Measurements from ENCODE around the gene NPY. TPM values are rescaled to one million over a fixed set of nuclear protein-coding genes. Genes with fewer than 3 reads are reported as not detected.
"Not testable (repeated sequence)": the region's sequence is repeated elsewhere in the genome, so short reads cannot be mapped to it uniquely, and the experiment has no call there.

Gene NPY
- total RNA-seq, result not detected

DNA sequence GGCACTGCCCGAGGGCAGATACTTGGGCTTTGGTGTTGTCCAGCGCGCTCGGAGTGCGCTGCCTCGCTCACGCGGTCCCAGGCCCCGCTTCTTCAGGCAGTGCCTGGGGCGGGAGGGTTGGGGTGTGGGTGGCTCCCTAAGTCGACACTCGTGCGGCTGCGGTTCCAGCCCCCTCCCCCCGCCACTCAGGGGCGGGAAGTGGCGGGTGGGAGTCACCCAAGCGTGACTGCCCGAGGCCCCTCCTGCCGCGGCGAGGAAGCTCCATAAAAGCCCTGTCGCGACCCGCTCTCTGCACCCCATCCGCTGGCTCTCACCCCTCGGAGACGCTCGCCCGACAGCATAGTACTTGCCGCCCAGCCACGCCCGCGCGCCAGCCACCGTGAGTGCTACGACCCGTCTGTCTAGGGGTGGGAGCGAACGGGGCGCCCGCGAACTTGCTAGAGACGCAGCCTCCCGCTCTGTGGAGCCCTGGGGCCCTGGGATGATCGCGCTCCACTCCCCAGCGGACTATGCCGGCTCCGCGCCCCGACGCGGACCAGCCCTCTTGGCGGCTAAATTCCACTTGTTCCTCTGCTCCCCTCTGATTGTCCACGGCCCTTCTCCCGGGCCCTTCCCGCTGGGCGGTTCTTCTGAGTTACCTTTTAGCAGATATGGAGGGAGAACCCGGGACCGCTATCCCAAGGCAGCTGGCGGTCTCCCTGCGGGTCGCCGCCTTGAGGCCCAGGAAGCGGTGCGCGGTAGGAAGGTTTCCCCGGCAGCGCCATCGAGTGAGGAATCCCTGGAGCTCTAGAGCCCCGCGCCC is at the start of gene NPY:
NPY (plus strand) TSS at position 294 of the 802 bp plus-strand sequence. CDS start 1,051 bp downstream, outside the sequence.
- peaks cover 44% of the 10 kb centered on the region for H3K27me3 Mint-ChIP-seq
- H3K9me3 Mint-ChIP-seq (ENCODE audit: low read depth), result no peaks in the 10 kb centered on the region
- peak within 1 kb of the TSS; percentile 55 for H3K4me3 Mint-ChIP-seq
- ATAC-seq, result peak; percentile 25
- peaks cover 16% of the 10 kb centered on the region for H3K4me1 Mint-ChIP-seq
- CTCF ChIA-PET, result no interaction called here
- no peak within 1 kb of the TSS for H3K27ac Mint-ChIP-seq
- intact Hi-C loops (cut with DNase I, micrococcal nuclease), result loop anchor here (10.0 kb wide), 2 partner anchors 419 to 809 kb away; partner anchors contain the start of gene IGF2BP3 (in 1 of the 2)
- peak; percentile 43 for DNase-seq
- H3K36me3 Mint-ChIP-seq (ENCODE audit: low read depth), result no peaks in the 10 kb centered on the region
- POLR2A ChIA-PET, result no interaction called here

DNA sequence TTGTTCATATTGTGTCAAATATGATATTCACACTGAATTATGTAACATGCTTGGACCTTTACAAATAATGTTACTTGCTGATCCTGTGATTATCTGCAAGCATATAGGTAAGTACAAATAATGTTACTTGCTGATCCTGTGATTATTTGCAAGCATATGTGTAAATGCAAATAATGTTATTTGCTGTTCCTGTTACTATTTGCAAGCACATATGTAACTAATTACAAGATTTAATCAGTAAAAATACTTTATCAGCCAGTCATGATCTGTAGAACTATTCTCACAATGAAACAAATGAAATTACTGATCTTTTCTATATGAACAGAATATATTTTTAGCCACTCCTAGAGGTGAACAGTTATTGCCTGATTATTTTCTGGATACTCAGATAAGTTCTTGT is 44.7 kb upstream of the NPY start:
- intact Hi-C loops (cut with DNase I, micrococcal nuclease), result no loop called here
- POLR2A ChIA-PET, result no interaction called here
- Mint-ChIP-seq H3K4me3 (no peak overlapping the region), H3K4me1 (no peaks in the 10 kb centered on the region), H3K27ac (no peak overlapping the region), H3K9me3 (ENCODE audit: low read depth) (no peaks in the 10 kb centered on the region), H3K27me3 (peaks cover 16% of the 10 kb centered on the region), H3K36me3 (ENCODE audit: low read depth) (no peaks in the 10 kb centered on the region)
- DNase-seq, result no peak
- ATAC-seq, result no peak
- CTCF ChIA-PET, result no interaction called here

- H3K9me3 Mint-ChIP-seq (ENCODE audit: low read depth), result no peaks in the 10 kb centered on the region
- ATAC-seq (no peak), DNase-seq (no peak)
- POLR2A ChIA-PET, result no interaction called here
- H3K27ac Mint-ChIP-seq, result no peak overlapping the region
- CTCF ChIA-PET, result no interaction called here
- H3K4me1 Mint-ChIP-seq, result no peaks in the 10 kb centered on the region
- intact Hi-C loops (cut with DNase I, micrococcal nuclease), result no loop called here
- no peaks in the 10 kb centered on the region for H3K36me3 Mint-ChIP-seq (ENCODE audit: low read depth)
- peaks cover 16% of the 10 kb centered on the region for H3K27me3 Mint-ChIP-seq
- no peak overlapping the region for H3K4me3 Mint-ChIP-seq
Observed at GRCh38 chr7:24241206-24241605, 42.8 kb upstream of the NPY start.

DNA sequence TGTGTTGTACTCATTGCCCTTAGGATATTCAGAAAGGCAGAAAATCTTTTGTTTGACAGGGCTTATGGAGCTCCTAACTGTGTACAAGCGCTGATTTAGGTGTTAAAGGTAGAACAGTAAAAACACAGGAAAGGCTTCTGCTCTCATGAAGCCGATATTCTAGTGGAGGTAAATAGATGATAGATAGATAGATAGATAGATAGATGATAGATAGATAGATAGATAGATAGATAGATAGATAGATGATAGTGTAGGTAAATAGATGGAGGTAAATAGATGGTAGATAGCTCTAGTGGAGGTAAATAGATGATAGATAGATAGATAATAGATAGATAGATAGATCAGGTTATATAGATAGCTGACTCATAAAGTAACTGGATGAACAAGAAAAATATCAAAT is 39.4 kb upstream of the NPY start:
- CTCF ChIA-PET, result no interaction called here
- no peak overlapping the region for H3K4me3 Mint-ChIP-seq
- no peak for ATAC-seq
- intact Hi-C loops (cut with DNase I, micrococcal nuclease), result no loop called here
- H3K36me3 Mint-ChIP-seq (ENCODE audit: low read depth), result no peaks in the 10 kb centered on the region
- no peaks in the 10 kb centered on the region for H3K4me1 Mint-ChIP-seq
- no peak for DNase-seq
- no peaks in the 10 kb centered on the region for H3K9me3 Mint-ChIP-seq (ENCODE audit: low read depth)
- POLR2A ChIA-PET, result no interaction called here
- H3K27me3 Mint-ChIP-seq, result peaks cover 19% of the 10 kb centered on the region
- no peak overlapping the region for H3K27ac Mint-ChIP-seq

DNA sequence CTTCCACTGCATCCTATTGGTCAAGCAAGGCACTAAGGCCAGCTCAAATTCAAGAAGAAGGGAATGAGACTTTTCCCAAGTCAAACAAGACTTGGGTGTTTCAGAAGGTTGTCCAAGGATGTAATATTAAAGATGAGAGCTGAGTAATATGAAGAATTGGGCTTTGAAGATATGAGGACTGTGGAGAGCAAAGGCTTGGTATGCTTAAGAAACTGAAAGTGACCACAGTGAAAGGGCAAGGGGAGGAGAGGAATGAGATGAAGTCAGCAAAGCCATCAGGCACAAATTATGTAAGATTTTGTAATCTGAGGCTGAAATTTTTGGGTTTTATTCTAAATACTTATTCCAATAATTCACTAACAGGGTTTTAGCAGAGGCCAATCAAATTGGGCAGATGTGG is 38.6 kb upstream of the NPY start:
- ATAC-seq (no peak), DNase-seq (no peak)
- no peak overlapping the region for H3K4me3 Mint-ChIP-seq
- intact Hi-C loops (cut with DNase I, micrococcal nuclease), result no loop called here
- no peaks in the 10 kb centered on the region for H3K4me1 Mint-ChIP-seq
- H3K9me3 Mint-ChIP-seq (ENCODE audit: low read depth), result peaks cover 3% of the 10 kb centered on the region
- ChIA-PET CTCF (no interaction called here), POLR2A (no interaction called here)
- H3K36me3 Mint-ChIP-seq (ENCODE audit: low read depth), result no peaks in the 10 kb centered on the region
- no peak overlapping the region for H3K27ac Mint-ChIP-seq
- H3K27me3 Mint-ChIP-seq, result peaks cover 19% of the 10 kb centered on the region

DNA sequence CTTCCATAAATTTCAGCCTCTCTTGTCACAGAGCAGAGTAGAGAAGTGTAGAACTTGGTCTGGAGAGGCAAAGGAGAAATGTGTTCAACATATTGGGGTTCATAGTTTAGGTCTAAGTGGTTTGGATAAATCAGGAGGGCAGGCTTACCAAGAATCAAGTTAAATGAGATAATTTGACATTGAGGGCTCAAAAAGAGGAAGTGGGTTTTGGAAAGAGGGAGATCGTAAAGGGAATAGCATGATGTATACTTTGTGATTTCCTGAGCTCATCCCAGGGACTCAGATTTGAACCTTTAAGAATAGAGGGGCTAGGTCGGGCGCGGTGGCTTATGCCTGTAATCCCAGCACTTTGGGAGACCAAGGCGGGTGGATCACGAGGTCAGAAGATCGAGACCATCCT is 34.7 kb upstream of the NPY start:
- H3K36me3 Mint-ChIP-seq (ENCODE audit: low read depth), result no peaks in the 10 kb centered on the region
- peaks cover 17% of the 10 kb centered on the region for H3K9me3 Mint-ChIP-seq (ENCODE audit: low read depth)
- ChIA-PET CTCF (no interaction called here), POLR2A (no interaction called here)
- peaks cover 17% of the 10 kb centered on the region for H3K27me3 Mint-ChIP-seq
- no peak overlapping the region for H3K4me3 Mint-ChIP-seq
- intact Hi-C loops (cut with DNase I, micrococcal nuclease), result no loop called here
- H3K27ac Mint-ChIP-seq, result no peak overlapping the region
- no peaks in the 10 kb centered on the region for H3K4me1 Mint-ChIP-seq
- no peak for DNase-seq
- no peak for ATAC-seq

GRCh38 chr7:24251568-24251967 is 32.4 kb upstream of the NPY start:
- peaks cover 17% of the 10 kb centered on the region for H3K9me3 Mint-ChIP-seq (ENCODE audit: low read depth)
- no peak for DNase-seq
- H3K36me3 Mint-ChIP-seq (ENCODE audit: low read depth), result no peaks in the 10 kb centered on the region
- intact Hi-C loops (cut with DNase I, micrococcal nuclease), result no loop called here
- H3K4me1 Mint-ChIP-seq, result no peaks in the 10 kb centered on the region
- no peak overlapping the region for H3K4me3 Mint-ChIP-seq
- peaks cover 15% of the 10 kb centered on the region for H3K27me3 Mint-ChIP-seq
- ATAC-seq, result no peak
- POLR2A ChIA-PET, result no interaction called here
- H3K27ac Mint-ChIP-seq, result no peak overlapping the region
- CTCF ChIA-PET, result no interaction called here

- Mint-ChIP-seq H3K9me3 (ENCODE audit: low read depth) (peaks cover 15% of the 10 kb centered on the region), H3K4me3 (no peak overlapping the region)
Observed at GRCh38 chr7:24255139-24255538, 28.9 kb upstream of the NPY start.

DNA sequence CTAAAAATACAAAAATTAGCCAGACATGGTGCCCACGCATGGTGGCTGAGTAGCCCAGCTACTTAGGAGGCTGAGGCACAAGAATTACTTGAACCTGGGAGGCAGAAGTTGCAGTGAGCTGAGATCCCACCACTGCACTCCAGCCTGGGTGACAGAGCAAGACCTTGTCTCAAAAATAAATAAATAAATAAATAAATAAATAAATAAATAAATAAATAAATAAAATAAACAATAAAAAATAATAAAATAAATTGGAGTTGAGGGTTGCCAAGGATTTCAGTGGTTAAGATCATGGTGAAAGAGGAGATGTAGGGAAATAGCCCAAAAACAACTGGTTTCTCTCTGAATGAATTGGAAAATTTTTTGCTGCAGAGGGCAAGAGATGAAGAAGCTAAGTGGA is 25.7 kb upstream of the NPY start:
- intact Hi-C loops (cut with DNase I, micrococcal nuclease); H3K9me3 Mint-ChIP-seq (ENCODE audit: low read depth); POLR2A ChIA-PET; H3K4me1 Mint-ChIP-seq; DNase-seq; CTCF ChIA-PET; H3K4me3 Mint-ChIP-seq; ATAC-seq; H3K27ac Mint-ChIP-seq; H3K36me3 Mint-ChIP-seq (ENCODE audit: low read depth): not testable (repeated sequence)
- H3K27me3 Mint-ChIP-seq, result peaks cover 12% of the 10 kb centered on the region

More at GRCh38 chr7:24255139-24255538, 28.9 kb upstream of the NPY start:
- POLR2A ChIA-PET, result no interaction called here
- Mint-ChIP-seq H3K4me1 (no peaks in the 10 kb centered on the region), H3K27me3 (peaks cover 14% of the 10 kb centered on the region), H3K27ac (no peak overlapping the region), H3K36me3 (ENCODE audit: low read depth) (no peaks in the 10 kb centered on the region)
- intact Hi-C loops (cut with DNase I, micrococcal nuclease), result no loop called here
- DNase-seq (no peak), ATAC-seq (no peak)
- CTCF ChIA-PET, result no interaction called here

GRCh38 chr7:24271938-24272337 is 12.1 kb upstream of the NPY start:
- intact Hi-C loops (cut with DNase I, micrococcal nuclease), result no loop called here
- H3K27ac Mint-ChIP-seq, result no peak overlapping the region
- no peaks in the 10 kb centered on the region for H3K36me3 Mint-ChIP-seq (ENCODE audit: low read depth)
- H3K4me3 Mint-ChIP-seq, result no peak overlapping the region
- DNase-seq, result no peak
- no peak for ATAC-seq
- CTCF ChIA-PET, result no interaction called here
- H3K9me3 Mint-ChIP-seq (ENCODE audit: low read depth), result no peaks in the 10 kb centered on the region
- H3K27me3 Mint-ChIP-seq, result peaks cover 16% of the 10 kb centered on the region
- POLR2A ChIA-PET, result no interaction called here
- H3K4me1 Mint-ChIP-seq, result no peaks in the 10 kb centered on the region

DNA sequence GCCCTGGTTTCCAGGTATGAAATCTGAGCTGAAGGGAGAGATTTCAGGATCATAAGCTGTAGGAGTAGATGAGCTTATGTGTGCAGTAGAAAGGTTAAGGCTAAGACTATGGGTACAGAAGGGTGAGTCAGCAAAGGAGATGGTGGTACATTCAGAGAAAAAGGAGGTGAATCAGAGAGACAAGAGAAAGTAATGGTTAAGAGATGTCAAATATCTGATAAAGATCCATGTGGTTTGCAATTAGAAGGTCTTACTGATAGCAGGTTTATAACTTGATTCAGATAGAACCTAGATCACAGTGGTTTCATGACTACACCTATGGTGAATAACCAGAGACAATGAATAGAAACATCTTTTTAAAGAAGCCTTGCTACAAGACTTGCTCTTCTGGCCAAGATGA is 4.5 kb upstream of the NPY start:
- no peaks in the 10 kb centered on the region for H3K36me3 Mint-ChIP-seq (ENCODE audit: low read depth)
- no peak overlapping the region for H3K27ac Mint-ChIP-seq
- intact Hi-C loops (cut with DNase I, micrococcal nuclease), result no loop called here
- H3K4me1 Mint-ChIP-seq, result peaks cover 7% of the 10 kb centered on the region
- H3K27me3 Mint-ChIP-seq, result peaks cover 36% of the 10 kb centered on the region
- ATAC-seq, result peak; percentile 79
- no peak overlapping the region for H3K4me3 Mint-ChIP-seq
- ChIA-PET CTCF (no interaction called here), POLR2A (no interaction called here)
- no peak for DNase-seq
- no peaks in the 10 kb centered on the region for H3K9me3 Mint-ChIP-seq (ENCODE audit: low read depth)

GRCh38 chr7:24283554-24283896 is 465 bp upstream of the NPY start:
- peak overlapping the region; percentile 55 for H3K4me3 Mint-ChIP-seq
- no peaks in the 10 kb centered on the region for H3K36me3 Mint-ChIP-seq (ENCODE audit: low read depth)
- peaks cover 42% of the 10 kb centered on the region for H3K27me3 Mint-ChIP-seq
- H3K27ac Mint-ChIP-seq, result no peak overlapping the region
- intact Hi-C loops (cut with DNase I, micrococcal nuclease), result loop anchor here (10.0 kb wide), 2 partner anchors 419 to 809 kb away; partner anchors contain the start of gene IGF2BP3 (in 1 of the 2)
- ATAC-seq (no peak), DNase-seq (peak; percentile 23)
- ChIA-PET POLR2A (no interaction called here), CTCF (no interaction called here)
- H3K9me3 Mint-ChIP-seq (ENCODE audit: low read depth), result no peaks in the 10 kb centered on the region
- peaks cover 16% of the 10 kb centered on the region for H3K4me1 Mint-ChIP-seq
